HG03025 (cell line): ENCODE measurements around the gene ARHGAP28.

Source experiments
- ATAC-seq: cut with Tn5 transposase; IDR thresholded peaks from one replicate; pipeline ENCODE4 v1.9.1; 2021; ENCODE audit warnings: mild to moderate bottlenecking, moderate library complexity; ENCODE audit not compliant: unreplicated experiment, low FRiP score

The ARHGAP28 gene

DNA sequence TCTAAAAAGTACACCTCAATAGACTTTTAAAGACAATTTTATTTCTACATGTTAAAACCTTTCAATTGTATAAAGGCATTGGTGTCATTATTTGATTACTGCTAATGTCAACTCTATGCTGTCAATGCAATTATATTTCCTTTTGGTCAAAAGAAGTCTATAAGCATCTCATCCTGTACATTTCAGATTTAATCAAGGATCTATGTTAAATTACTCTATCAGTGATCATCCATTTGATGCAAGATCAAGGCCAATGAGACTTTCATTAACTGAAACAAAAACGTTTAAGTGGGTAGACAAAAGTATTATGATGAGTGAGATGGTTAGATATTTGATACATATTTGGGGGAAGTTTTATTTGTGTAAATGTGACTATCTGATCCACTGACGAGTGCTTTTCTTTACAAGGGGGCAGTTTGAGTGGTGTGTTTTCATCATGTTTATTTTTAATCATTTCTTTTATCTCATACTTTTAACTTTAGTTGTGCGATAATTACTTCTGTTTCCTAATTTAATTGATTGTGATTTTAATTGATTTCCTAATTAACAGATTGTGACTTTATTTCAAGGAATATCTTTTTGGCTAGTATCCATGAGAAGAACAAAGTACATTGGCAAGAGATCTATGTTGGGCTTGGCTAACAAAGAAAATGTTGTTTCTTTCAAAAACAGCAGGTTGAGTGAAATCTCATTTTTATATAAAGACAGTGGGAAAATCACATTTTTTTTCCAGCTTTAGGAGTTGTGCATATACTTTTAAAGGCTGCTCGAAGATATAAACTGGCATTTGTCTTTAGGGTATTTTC is 1.1 kb downstream of the ARHGAP28 start:
- ATAC-seq = no peak

DNA sequence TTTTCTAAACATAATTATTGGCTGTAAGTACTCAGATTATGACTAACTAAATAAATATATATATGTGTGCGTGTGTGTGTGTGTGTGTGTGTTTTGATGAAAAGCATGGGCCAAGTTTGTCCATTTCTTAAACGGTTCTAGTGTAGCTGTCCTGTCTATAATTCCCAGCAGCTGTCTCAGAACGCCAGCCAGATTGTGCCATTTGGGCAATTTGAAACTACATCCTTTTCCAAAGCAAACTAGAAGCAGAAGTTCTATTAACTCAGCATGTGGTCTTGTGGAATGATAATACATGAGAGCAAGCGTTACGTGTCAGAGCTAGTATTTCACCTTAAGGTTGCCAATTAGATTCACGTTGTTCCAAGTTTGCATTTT is 1.7 kb downstream of the ARHGAP28 start:
- ATAC-seq = no peak

DNA sequence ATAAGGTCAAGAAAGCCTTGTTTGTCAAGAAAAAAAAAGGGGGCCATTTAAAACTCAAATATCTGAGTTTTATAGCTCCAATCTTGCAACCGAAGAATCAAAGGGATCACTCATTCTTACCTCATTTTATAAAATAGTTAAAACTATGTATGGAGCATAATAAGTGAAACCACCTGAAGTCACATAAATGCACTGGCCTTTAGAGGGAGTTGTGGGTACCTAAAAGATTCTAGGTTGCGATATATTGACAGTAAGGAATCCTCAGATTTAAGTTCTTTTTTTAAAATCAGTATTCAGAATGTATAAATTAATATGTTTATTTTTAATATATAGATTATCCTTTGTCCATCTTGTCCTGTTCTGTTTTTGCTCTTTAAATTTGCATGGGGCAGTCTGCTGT is 3.4 kb downstream of the ARHGAP28 start:
- no peak for ATAC-seq

DNA sequence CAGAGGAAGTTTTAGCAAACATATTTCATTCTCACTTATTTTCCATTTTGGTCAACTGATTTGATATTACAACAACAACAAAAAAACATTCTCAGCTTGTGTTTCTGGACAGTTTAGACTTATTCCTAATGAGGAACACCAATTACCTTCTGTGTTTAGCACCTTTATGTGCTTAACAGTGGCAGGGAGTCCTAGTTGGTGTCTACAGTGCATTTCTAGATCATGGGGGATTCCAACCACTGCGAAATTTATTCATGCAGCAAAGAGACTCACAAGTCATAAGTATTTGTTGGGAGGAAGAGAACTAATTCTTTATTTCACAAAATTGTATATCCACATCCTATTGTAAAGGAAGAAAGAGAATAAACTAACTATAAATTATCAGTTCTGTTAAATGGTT is 4.2 kb downstream of the ARHGAP28 start:
- ATAC-seq = no peak

DNA sequence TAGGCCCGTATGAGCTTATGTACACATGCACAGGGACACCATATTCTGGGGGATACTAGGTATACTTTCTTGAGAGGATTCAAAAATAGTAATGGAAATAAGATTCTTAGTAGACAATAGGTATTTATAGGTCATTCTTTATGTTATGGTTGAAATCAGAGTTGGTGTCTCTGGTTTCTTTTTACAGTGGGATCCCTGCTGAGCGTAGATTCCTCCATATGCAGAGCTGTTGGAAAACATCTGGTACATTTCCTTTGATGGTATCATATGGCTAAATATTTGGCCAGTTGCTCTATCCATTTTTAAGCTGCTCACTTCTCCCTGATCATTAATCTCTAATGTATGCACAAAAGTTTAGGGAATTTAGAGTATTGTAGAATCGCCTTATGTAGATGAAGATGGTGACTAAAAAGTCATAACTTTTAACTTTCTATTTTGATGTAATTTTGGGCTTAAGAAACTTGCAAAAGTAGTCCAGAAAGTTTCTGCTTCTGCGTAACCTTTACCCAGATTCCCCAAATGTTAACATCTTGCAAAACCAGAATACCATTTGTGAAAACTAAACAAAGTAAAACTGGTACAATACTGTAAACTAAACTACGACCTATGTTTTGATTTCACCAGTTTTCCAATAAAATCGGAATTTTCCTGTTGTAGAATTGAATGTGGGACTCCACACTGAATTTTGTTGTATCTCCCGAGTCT is 5.4 kb downstream of the ARHGAP28 start:
- ATAC-seq = no peak

DNA sequence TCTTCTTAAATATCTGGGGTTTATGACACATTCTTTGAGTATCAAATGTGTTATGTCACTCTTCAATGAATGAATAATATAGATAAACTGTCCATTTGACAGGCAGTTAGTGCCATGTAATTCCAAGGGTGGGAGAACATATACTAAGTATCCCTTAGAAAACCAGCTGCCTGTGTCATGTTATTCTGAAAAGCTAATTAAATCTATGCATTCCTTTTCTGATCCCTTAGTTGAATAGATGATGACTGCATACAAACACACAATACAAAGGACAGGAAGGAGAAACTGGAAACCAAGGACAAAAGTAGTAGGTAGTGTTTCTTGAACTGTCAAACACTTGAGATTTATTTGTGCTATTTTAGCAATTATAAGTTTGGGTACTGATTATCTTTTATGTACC is 8.3 kb downstream of the ARHGAP28 start:
- ATAC-seq = no peak

DNA sequence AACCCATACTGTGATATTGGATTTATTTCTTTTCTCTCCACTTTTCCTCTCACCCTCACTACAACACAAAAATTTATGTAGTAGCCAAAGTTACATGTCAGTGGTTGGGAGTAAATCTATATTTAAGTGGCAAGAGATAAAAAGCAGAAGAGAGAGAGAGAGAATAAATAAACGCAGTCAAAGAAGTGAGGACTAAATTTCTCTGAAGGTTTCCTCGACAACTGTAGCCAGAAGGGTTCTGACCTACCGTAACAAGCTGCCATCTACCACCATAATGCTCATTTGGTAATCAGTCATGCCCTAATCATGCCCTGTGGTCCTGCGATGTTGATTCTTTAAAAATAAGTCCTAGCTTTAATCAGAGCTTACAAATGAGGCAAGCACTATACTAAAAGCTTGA is 9.1 kb downstream of the ARHGAP28 start:
- ATAC-seq = no peak

DNA sequence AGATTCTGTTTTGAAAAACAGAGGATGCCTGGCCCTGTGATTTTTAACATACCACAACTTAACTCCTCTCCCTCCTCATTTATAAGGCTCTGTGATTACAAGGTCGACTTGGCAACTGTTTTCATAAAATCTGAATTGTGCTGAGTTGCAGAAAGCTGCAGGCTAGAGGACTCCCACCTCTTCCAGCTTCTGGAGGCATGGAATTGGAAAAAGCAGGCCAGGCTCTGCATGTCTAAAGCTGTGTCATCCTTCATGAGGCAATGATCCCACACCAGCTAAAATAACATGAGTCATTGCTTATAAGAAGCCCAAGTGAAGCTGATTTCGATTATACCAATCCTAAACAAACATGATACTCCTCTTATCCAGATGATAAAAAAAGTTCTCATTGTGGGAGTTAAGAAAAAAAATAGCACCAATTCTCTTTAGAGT is 11.7 kb downstream of the ARHGAP28 start:
- ATAC-seq = no peak

DNA sequence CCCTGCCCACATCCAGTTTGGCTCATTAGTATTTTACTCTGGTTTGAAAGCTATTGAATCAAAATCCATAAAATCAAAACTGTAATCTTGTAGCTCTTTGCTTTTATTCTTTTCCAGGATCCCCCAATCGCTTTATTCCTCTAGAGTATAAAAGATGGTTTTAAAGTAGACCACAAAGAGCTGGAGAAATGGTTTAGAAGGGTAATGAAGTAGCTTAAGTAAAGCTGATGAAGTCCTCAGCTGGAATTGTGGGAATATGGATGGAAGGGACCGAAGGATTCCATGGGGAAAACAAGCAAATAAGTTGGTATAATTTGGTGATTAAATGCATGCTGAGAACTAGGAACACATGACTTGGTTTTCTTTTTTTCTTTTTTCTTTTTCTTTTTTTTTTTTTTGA is 12.3 kb downstream of the ARHGAP28 start:
- no peak for ATAC-seq

DNA sequence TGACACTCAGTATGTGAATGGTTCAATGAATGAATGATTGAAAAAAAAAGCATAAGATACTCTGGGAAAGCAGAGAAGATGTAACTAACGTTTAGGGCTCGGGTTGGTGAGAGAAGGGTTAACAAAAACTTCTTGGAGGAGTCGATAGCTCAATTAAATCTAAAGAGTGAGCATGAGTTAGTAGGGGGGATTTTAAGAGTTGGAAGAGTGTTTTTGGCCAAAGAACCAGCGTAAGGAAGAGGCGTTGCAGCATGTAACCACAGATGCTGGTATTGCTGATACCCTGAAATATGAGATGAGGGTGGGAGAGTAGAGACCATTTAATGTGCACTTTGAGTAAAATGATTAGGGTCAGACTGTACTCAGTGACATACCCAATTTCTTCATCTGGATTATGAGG is 14.5 kb downstream of the ARHGAP28 start:
- ATAC-seq = no peak

DNA sequence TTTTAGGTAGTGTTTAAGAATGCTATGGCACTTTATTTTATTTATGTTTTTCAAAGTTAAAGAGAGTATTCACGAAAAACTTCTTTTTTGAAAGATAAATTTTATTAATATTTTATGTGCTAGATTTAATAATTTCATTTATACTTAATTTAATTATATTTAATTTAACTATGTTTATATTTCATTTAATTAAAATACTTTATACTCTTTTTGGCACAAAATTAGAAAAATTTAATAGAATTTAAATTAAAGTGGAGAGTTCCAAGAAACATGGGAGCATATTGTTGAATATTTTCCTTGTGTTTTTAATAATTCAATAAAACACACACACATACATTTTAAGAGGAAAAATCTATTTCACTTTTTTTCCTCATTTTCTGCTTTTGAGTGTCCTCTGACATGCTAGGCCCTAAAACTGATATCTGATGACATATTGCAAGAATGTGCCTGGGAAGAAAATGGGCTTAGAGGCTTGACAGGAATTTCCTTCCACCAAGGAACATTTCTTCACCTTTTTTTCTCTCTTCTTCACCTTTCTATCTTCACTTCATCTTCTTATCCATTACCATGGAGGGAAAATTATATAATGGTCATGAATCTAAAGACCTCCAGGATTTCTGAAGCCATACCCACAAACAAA is 15.4 kb downstream of the ARHGAP28 start:
- no peak for ATAC-seq

DNA sequence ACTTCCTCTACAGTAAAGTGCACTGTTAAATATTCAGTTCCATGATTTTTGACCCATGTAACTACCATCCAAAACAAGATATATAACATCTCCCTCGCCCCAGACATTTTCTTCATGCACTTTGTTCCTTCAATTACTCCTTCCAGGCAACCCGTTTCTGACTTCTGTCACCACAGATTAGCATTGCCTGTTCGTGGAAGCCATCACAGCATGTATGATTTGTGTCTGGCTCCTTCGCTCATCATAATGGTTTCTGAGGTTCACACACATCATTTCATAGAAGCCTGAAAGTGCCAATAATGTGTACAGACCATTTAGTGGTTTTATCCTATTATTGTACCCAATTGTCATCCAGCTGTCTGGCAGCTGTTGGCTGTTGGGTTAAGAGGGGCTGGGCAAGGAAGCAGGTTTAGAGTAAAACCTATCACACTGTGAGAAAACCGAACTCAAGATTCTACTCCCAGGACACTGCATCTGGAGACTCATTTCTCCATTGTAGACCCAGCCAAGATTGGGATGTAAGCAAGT is 16.1 kb downstream of the ARHGAP28 start:
- no peak for ATAC-seq

DNA sequence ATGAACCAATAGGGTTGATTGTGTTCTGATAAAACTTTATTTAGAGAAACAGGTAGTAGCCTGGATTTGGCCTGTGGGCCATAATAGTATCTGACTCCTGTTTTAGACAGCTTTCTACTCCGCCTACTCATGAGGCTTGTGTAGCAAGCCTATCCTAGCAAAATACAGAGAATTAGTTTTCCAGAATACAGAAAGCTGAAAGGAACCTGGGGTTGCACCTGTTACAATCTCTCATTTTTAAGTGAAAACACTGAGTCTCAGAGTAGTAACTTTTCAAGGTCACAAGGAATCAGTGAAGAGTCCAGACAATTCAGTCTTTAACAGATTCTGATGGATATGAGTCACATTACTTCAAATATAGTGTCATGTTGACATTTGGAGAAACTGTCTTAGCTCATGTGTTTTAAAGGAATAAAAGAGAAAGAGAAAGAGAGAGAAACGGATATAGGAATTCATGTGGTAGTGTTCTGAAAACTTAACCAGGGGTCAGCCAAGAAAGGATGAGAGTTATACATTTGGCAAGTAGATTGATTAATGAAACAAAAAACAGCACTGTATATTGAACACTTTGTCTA is 17.0 kb downstream of the ARHGAP28 start:
- ATAC-seq = no peak

DNA sequence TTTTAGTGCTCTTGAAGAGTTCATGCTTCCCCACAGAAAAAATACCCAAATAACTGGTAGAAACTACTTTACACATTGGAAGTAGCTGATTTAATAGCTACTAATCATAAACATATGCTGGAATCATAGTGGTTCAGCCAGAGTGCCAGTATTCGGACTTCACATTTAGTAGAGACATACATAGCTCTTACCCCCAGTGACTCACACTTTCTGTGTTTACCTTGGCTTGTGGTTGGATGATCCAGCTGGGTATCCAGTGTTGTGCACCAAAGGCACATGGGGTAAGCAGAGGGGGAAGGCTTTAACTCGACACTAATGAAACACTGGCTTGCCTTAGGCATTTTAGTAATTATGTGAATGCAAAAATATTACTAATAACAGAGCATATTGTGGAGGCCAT is 18.1 kb downstream of the ARHGAP28 start:
- ATAC-seq = no peak

DNA sequence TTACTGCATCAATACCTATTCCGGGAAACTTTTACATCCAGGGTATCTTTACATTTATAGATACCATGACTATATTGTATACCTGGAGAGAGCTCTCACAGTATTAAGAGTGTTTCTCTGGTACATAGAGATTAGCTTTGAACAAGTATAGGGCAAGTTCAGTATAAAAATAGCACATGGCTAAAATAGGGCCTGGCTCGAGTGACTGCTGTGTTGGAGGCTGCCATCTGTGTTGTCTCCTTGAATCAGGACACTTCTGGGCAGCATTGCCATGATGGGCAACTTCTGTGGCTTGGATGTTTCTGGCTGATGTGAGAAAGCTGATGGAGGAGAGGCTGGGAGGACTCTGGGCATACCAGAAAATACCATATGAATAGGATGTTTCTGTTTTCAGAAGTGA is 18.7 kb downstream of the ARHGAP28 start:
- ATAC-seq = no peak

DNA sequence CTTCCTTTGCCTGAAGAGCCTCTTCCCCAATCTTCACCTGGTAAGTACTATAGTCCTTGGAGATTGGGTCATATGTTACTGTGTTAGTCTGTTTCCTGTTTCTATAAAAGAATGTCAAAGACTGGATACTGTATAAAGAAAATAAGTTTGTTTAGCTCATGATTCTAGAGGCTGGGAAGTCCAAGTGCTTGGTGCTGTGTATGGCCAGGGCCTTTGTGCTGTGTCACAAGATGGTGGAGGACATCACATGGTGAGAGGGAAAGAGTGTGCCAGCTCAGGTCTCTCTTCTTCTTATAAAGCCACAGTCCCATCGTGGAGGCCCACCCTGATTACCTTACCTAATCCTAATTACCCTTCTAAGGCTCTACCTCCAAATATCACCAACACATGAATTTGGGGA is 20.9 kb downstream of the ARHGAP28 start:
- no peak for ATAC-seq

DNA sequence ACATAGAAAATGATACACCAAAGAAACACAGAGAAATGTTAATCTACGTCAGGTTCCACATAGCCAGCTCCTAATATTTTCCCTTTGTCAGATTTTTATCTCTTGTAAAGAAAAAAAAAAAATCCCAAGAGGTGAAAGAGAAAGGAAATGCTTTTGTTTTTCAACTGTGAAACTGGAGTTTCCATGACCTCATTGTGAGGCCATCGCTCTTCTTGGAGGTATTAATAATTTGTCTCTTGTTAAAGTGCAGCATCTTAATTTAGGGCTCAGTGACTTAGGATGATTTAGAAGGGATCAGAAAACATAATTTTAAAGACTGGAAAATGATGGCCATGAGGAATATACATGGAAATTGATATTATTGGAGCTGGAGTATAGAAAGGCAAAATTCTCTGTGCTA is 21.7 kb downstream of the ARHGAP28 start:
- no peak for ATAC-seq

DNA sequence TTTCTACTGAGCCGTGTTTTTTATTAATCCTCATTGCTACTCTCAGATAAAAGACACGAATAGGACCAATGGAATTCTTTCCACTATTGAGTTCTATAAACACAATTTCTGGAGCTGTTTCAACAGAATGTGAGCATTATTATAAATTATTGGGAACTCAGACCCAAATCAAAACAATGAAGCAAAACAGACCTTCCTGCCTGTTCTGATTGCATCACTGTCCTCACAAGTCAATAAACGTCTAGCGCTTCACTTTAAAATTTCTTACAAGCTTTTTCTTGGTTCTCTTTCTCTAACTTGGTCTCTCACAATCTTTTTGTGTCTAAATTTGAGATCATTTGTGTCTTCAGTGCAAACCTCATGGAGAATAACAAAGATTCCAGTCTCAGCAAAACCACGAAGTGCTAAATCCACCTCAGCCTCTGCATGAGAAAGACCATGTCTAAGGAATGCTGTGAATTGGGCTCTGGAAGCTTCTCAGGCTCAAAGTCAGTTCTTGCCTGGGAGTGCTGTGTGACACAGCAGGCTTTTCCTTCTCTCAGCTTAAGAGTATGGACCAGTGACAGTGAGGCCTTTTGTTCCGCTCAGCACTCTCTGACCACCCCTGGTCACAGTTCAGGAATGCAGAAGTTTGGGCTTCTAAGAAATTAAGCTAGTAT is 22.8 kb downstream of the ARHGAP28 start:
- no peak for ATAC-seq

DNA sequence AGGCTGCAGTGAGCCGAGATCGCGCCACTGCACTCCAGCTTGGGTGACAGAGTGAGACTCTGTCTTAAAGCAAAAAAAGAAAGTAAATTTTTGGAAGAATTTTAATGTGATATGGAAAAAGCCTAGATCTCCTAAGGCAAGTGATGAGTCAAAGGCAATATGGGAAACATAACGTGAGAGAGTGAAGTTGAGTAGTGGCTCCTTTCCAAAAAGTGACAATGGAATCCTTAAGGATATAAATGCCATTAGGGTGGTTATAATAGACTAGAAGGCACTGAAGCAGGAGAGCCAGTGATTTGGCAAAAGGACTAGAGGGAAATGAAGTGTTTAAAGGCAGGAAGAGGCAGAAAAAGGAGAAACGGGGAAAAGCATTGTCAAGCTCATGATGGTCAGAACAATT is 25.6 kb downstream of the ARHGAP28 start:
- no peak for ATAC-seq

DNA sequence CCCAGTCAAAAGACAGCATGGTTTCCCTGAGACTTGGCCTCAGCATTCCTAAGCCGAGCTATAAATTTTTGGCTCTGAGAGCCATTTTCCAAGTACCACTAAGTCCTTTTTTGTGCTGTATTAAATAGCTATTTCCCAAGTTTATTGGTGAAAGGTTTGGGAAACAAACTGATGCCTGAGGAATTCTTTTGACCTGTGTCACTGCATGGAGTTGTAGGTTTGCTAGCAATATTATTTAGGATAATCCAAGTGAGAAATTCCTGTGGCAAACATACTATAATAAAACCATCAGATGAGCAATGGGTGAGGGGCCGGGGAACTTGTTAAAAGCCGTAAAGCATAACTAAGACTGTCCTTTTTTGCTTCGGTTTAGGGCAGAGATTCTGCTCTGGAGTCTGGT is 28.4 kb downstream of the ARHGAP28 start:
- ATAC-seq = no peak

DNA sequence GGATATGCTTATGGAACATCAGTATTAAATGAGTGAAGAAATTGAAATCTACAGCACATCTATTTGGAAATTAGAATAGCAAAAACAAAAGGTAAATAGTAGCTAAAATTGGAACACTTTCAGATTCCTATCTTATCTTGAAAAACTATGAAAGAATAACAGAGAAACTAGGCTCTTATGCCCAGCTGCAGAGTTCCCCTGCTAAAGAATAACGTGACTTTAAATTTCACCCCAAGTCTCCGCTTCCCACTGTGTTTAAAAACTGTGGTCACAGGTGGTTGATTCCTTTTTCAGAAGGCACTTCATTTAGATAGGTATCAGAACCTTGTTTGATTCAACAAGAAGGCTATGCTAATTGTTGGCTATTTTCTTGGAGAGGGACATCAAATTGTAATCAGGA is 30.1 kb downstream of the ARHGAP28 start:
- no peak for ATAC-seq
